Fibroblast of skin of scalp (primary cell): ENCODE results near the gene ATG2A.

Experiments
- DNase-seq: peaks from one replicate; pipeline ENCODE4 v3.0.0-alpha.2; 2013

The ATG2A gene

DNA sequence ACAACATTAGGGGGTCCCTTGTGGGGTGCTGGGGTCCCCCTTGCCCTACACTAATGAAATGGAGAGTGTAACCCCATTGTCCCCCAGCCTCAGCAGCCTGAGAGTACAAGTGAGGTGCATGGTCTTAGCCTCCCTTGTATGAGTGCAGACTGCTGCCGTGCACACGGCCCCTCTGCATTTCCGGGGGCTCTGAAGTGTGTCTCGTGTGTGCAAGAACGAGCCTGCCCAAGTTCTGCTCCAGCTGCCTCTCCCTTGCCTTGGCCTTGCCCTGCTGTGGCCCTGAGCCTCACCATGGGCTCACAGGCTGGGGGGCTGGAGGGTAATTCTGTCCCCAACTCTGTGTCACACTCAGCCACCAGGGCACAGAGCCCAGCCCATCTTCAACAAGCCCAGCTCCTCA, 33.4 kb downstream of the ATG2A start:
- DNase-seq, result no peak

DNA sequence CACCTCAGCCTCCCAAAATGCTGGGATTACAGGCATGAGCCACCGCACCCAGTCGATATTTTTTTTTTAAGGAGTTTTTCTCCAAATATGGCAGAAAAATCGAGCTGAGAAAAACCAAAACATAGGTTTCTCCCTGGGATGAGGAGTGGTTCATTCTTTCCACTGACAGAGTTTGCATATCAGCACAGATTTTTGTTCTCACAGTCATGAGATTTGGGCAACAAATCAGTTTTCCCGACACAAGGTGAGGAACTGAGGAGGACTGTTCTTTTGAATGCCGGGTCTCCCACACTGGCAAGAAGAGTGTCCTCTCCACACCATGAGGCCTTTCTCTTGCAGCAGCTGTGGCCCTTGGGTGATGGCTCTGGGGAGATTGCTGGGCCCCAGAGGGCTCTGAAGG, 34.8 kb downstream of the ATG2A start:
- no peak for DNase-seq

DNA sequence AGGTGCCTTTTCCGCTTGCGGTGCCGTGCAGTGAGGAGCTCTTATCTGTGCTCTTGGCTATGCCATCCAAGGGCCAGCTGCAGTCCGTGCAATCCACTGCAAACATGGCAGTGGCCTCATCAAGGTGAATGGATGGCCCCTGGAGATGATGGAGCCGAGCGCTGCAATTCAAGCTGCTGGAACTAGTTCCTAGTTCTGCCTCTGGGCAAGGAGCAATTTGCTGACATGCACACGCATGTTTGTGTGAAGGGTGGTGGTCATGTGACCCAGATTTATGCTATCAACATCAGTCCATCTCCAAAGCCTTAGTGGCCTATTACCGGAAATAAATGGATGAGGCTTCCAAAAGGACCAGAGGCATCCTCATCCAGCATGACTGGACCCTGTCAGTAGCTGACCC, 35.5 kb downstream of the ATG2A start:
- DNase-seq, result no peak

DNA sequence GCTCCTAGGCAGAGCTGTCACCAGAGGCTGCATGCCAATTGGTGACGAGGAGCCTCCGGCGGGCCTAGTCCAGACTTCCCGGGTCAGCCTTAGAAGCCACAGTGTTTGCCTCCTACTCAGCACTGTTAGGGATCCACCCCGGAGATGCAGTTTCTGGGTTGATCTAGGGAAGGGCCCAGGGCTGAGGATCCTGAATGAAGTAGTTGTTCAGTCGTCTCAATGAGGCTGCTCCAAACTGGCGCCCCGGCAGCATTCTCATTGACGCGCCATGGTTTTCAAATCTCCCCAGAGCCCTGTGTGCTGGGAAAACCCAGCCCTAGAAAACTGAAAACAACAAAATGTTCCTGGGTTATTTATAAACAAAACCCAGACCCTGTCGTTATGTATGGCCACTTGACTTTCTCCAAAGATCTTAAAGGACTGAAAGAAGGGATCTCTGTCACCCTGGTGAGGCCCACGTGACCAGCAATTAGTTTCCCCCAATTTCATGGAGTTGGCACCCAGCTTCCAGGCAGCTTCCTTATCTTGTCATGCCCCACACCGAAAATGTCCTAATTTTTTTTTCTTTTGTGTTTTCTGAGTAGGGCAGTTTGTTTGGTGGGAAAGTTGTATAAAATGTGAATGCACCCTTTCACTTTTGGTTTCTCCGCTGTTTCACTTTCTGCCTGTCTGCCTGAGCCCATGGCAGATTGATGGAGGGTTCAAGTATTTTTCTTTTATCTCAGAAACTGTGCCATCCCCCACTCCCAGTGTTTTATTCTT, 36.6 kb downstream of the ATG2A start:
- DNase-seq, result no peak

DNA sequence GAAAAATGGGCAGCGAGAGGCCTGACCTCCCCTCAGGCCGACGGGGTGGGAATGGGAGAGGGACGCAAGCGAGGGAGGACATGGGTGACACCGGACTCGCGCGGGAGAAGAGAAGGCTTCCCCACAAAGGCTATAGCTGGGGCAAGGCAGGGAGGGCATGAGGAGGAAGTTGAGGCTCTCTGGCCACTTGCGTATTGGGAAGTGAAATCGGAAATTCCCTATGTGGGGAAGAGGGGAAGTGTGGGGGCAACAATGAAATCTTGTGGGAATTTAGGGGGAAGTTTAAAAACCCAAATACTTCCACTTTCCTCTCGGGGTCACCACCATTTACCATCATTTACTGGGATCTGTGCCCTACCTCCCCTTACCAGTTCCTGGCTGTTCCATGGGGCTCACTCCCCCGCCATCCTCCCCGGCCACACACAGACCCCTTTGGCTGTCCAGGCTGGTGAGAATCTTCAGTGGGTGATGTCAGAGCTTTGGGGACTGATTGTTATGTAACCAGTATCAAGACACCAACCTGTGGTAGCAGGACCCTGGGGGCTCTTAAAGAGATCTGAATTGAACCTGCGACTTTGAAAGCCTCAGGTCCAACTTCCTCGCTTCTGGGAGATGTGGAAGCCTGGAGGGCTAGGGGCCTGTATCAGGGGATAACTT, 37.6 kb downstream of the ATG2A start:
- DNase-seq, result no peak

DNA sequence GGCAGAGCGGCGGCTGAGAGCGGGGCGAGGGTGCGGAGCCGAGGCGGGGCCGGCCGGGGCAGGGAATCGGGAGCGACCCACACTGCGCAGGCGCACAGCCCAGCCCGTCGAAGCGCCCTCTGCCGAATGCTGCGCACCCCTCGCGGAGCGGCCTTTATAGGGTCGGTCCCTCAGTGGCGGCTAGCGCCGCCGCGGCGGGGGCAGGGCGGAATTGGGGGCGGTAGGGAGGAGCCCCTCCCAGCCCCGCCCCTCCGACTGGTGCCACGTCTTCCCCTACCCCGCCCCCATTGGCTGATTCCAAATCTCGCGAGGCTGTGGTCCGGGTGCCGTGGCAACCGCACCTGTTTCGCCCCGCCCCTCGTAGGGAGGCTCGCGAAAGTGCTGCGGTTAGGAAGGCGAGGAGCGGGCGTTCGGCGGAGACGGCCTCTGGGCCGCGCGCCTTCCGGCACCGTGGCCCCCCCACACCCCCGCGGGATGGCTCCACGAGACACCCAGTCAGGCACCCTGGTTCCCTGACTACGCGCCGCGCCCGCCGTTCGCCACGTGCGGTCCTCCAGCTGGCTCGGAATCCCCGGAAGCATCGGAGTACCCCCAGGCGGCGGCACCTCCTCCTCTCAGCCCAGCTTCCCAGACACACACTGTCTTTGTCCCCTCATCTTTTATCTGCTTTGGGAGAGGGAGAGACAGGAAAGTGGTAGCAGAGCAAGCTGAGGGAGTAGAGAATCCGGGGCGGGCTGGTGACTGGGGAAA, 38.3 kb downstream of the ATG2A start, which contains the start of gene EHD1:
Gene EHD1 (minus strand): TSS at position 128 of the 750 bp plus-strand sequence. CDS start 157 bp downstream, outside the sequence.
- peak; percentile 98 for DNase-seq

DNA sequence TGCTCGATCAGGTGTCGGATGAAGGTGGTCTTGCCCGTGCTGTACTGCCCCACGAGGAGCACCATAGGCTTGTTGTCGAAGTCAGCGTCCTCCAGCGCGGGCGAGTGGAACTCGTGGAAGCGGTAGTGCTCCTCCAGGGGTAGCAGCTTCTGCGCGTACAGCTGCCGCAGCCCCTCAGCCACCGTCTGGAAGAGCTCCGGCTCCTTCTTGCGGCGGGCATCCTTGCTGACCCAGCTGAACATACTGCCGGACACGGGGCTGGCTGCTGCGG, 38.9 kb downstream of the ATG2A start:
- DNase-seq, result no peak

DNA sequence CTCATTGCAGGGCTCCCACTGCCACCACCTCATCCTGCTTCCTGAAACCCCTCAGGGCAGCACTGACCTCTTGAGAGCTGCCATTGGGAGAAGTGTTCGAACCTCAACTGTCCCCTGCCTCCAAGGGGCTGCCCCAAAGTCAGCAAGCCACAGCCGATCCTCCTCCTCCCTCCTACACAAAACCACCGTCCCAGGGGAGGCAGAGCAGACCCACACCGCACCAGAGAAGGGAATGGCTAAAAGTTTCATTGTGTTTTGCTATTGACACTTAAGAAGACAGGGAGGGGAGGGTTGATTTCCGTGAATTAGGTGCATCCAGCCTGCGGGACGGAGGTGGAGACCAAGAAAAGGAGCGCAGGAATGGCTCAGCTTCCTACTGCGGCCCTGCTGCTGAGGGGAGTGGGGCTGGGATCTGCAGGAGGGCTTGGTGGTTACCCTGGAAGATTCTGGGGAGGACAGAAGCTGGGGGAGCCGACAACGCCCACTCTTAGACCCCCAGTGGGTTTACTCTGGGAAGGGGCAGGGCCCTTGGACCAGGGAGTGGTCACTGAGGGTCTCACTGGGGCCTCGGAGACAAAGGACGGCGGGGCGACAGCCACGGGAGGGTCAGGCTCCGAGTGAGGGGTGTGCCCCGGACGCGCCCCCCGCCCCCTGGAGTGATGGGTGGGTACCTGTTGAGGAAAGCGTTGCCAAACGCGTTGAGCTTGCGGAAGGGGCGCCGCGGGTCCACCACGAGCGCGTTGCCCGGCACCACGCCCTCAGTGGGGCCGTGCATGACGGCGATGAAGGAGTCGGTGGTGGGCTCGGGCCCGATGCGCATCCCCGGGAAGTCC, 39.4 kb downstream of the ATG2A start:
- no peak for DNase-seq

DNA sequence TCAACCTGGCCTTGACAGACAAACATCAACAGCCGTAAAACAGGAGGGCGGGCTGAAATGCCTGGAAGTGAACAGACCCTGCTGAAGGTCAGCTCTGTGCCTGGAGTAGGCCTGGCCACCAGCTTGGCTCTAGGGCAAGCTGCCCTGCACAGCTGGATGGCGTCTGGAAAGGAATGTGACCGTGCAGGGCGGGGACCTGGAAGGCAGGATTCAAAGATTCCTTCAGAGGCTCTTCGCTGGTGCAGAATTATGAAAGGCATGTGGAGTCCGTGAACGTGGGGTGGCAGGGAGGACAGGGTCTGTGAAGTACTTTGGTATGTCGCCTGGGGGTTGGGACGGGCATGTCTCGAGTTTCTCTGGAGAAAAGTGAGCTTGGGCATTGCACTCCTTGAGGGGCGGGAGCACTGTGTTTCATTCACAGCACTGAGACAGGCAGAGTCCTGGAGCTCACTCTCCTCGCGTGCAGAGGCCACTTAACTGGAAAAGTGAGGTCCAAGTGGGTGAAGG, 40.1 kb downstream of the ATG2A start:
- DNase-seq, result peak; percentile 85

DNA sequence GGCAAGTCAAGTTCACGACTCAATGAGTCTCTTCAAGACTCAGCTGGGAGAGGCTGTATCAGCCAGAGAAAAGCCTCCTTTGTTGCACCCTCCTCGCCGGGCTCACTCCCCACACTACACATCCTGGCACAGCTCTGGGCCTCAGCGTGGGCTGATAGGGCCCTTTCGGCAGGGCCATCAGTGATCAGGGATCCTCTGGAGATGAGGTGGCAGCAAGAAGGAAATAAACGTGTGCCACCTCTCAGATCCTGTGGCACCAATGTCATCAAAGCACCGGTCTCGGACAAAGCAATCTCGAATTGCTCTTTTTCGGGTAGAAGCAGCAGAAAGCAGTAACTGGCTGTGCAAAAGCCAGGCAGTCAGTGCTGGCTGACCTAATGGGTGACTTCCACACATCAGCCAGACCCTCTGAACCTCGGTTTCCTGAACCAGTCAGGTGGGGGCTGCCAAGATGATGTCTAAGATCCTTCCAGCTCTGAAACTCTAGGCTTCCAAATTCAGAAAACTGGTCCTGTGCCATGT, 40.7 kb downstream of the ATG2A start:
- DNase-seq, result no peak

DNA sequence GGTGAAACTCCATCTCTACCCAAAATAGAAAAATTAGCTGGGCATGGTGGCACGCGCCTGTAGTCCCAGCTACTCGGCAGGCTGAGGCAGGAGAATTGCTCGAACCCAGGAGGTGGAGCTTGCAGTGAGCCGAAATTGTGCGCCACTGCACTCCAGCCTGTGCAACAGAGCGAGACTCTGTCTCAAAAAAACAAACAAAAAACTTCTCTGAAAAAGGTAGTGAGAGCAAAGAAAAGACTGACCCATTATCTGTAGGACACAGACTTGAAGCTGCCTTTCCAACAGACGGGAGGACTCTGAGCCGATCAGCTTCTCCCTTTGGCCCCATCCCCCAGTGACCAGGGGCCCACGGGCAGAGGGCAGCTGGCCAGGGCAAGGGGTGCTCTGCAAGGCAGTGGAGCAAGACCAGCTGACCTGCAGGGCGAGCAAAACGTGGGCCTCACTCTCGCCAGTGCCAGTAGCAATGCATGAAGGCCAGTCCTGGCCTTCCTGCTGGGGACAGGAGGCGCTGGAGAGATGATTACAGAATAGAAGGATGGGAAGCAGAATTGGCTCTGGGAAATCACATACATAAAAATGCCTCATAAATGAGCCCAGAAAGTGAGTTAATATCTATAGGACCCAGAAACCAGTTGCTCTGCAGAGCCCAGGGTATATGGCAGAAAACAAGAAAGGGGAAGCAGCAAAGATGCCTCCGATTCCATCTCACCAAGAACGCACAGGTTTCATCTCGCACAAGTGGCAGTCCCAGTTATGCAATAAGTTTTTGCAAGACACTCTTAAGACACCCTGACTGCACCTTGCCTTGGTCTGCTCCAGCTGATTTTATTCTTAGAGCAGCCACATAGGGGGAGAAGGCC, 41.4 kb downstream of the ATG2A start:
- no peak for DNase-seq

DNA sequence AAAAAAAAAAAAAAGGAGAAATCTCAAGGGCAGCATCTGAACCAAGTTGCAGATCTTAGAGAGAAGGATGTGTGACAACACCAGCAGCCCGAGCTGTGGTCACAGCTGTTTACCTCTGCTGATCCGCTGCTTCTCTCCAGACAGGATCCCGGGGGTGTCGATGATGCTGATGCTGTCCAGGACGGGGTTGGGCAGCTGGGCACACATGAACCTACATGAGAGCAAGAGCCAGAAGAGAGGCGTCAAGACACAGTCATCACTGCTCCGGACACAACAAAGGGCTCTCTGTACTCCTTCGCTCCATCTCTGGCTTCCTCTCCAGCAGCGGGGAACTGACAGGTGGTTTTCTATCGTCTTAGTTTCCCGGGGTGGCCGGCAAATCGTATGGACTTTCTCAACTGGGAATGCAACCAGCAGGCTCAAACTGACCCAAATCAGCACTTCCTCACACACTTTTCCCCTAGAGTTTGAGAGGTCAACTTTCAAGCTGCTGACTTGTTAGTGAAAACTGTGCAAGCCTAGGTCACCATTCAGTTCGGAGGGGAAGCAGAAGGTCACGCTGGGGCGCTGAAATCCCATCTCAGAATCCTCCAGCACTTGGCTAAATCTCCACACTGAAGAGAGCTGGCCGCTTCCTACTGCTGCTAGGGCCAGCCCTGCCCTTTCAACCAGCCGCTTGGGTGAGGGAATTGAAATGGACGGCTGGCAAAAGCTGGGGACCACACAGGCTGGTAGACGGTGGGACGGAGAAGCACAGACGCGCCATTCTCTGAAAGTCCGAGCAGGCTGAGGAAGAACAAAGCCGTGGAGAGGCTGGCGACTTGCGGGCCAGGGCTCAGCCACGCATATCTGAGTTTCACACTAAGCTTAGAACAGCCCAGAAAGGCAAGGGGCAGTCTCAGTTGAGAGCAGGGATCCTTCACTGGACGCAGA, 42.4 kb downstream of the ATG2A start:
- no peak for DNase-seq

DNA sequence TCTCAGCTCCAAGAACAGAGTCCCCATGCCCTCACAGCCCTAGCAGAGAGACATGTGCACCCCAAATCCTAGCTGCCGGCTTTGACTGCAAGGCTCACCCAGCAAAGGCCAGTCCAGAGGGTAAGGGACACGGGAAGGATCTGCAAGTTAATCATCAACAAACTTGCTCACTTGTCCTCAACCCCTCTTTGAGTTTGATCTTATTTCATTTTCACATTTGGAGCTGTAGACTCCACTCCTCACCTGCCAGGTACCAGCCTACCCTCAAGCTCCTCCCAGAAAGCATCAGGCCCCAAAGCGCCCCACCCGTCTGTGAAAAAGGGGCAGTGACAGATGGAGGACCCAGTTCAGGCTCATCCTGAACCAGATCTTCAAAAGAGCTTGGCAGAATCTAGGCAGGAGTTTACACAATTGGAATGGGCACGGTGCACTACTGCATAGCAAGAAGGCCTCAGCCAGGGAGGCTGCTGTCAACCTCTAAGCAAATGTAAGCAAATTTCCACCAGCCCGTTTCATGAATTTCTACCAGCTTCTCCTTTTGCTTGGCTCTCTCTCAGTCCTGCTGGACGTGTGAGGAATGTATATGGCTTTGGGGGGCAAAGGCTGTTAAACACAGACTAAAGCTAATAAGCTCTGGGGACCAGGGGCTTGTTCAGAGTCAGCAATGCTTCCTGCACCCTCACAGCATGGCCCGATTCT, 44.1 kb downstream of the ATG2A start:
- DNase-seq, result no peak

DNA sequence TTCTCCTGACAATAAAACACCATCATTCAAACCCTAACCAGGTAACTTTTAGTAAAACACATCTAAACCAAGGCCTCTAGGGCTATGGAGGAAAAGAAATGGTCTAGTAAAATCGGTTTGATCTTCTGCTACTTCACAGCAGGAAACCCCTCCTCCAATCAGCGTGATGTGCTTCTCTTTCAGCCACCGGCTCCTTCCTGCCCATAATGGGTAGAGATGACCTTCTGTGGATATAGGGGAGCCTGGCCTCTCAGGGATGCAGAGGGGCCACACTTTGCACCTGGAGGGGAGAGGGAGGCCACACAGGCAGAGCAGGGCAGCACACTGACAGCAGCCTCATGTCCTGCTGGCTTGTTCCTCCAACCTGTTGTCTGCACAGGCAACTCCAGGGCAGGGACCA, 45.5 kb downstream of the ATG2A start:
- DNase-seq, result no peak

DNA sequence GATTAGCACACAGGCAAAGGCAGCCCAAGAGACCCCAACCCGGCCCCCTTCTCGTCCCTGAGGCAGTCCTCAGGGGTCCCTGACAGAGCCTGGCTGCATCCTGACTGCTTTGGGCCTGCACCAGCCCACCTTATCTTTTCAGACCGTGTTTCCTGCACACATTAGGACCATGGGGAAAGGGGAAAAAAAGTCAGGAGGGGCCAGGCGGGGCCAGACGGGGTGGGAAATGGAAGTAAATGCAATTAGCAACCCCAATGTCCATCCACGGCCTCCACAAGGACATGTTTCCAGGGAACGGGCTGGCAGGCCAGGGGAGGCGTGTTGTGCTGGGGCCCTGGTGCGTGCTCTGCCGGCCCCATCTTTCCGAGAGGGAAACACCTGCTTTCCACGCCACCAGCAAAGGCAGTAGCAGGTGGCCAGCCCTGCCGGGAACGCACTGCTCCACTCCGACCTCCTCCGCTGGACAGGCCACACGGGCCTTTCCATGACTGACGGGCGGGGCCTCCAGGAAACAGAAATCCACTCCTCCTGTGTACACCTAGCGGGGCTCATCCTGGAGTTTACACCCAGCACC, 46.0 kb downstream of the ATG2A start:
- no peak for DNase-seq

DNA sequence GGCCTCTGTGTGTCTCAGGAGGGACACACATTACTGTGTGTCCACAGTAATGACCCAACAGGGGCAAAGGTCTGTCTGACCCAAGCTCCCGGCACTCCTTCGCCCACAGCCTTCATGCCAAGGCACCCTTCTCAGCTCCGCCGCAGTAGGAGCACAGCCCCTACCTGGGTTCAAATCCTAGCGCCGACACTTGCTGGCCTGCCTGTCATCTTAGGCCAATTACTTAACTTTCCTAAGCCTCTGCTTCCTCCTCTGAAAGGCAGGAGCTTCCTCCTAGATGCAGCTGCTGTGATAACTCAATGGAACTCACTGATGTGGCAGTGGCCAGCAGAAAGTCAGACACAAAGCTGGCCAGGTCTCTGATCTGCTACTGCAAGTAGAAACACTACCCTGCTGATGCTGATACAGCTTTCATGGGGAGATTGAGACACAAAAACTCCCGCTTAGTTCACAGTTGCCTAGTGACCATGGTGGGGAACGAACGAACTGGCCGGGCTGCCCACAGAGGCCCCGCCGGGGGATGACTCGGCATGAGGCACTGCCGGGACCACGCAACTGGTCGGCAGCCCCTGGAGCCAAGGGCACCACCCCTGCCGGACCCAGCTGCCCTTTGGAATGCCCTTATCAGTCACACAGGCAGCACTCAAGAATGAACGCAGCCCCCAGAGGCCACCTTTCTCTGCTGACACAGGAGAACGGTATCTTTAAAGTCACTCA, 46.7 kb downstream of the ATG2A start:
- DNase-seq, result peak; percentile 43

DNA sequence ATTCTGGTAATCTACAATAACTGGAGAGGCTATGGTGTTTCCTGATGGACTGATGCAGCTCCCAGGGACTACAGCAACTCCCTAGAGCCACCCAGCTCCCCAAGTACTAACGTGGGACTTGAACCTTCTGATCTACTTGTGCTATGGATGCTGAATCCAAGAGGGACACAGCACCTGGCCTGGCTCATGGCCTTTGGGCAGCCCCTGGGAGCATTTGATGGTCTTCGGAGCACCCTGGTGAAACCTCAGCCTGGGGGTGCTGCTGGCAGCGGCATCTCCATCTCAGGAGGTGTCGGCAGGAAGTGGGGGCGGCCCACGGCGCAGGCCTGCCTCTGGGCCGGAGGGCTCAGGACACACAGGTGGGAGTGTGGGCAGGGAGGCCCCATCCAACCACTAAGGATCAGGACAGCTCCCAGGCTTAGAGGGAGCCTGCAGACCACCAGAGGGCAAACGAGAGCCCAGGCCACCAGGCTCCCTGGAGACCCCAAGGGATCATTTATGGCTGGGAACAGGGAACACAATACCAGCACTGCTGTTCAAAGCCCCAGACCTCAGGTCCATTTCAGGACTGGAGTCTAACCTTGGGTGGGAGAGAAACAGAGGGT, 47.3 kb downstream of the ATG2A start:
- DNase-seq, result no peak
